Lower lobe of right lung (tissue), 2 donors: ENCODE data around the gene LSM2. TPM values are rescaled to one million over a fixed set of nuclear protein-coding genes. Genes with fewer than 3 reads are reported as not detected.

Source experiments
- ATAC-seq, 2 donors: fragments of 200-7000 bp; cut with Tn5 transposase; one replicate each; pipeline ENCODE4 v1.9.1; 2020 to 2022; ENCODE audit warnings: mild to moderate bottlenecking in 2 of 2, moderate library complexity in 2 of 2
- DNase-seq: peaks from one replicate; pipeline ENCODE4 v3.0.0-alpha.2; 2020
- H3K27ac ChIP-seq: fragments of 200-600 bp; one replicate; pipeline ENCODE4 v1.8.0; 2022
- H3K27me3 ChIP-seq: fragments of 200-600 bp; one replicate; pipeline ENCODE4 v1.8.0; 2022; ENCODE audit warnings: low read depth
- H3K36me3 ChIP-seq: fragments of 200-600 bp; one replicate; pipeline ENCODE4 v1.8.0; 2022; ENCODE audit warnings: mild to moderate bottlenecking
- H3K4me1 ChIP-seq: fragments of 200-600 bp; one replicate; pipeline ENCODE4 v1.8.0; 2022
- H3K4me3 ChIP-seq: fragments of 200-600 bp; one replicate; pipeline ENCODE4 v1.8.0; 2022; ENCODE audit warnings: mild to moderate bottlenecking
- H3K9me3 ChIP-seq: fragments of 200-600 bp; one replicate; pipeline ENCODE4 v1.8.0; 2022
- intact Hi-C: fragments of 100-400 bp; cut with DNase I; formaldehyde crosslinking; loops from one replicate; pipeline ENCODE4 v1.11.0; 2022
- total RNA-seq: library from RNA; stranded (reverse); fragmentation: NEBNext Ultra II Directional; extraction: Animal tissue kit (Norgen Biotek cat#: 25700); gene quantifications from one replicate; pipeline ENCODE4 v1.2.1, GENCODE V29; 2021
- TF ChIP-seq, protein P1 (sequence below): fragments of 200-600 bp; IDR thresholded peaks from one replicate; pipeline ENCODE4 v1.8.0; 2022; ENCODE audit warnings: antibody characterized with exemption, mild to moderate bottlenecking
- donor health status: DM: no; HTN: yes; CAD: no; lungs with severe emphysema.

The LSM2 gene
- total RNA-seq, 1 donor from 2014 or later = 30.5 TPM

DNA sequence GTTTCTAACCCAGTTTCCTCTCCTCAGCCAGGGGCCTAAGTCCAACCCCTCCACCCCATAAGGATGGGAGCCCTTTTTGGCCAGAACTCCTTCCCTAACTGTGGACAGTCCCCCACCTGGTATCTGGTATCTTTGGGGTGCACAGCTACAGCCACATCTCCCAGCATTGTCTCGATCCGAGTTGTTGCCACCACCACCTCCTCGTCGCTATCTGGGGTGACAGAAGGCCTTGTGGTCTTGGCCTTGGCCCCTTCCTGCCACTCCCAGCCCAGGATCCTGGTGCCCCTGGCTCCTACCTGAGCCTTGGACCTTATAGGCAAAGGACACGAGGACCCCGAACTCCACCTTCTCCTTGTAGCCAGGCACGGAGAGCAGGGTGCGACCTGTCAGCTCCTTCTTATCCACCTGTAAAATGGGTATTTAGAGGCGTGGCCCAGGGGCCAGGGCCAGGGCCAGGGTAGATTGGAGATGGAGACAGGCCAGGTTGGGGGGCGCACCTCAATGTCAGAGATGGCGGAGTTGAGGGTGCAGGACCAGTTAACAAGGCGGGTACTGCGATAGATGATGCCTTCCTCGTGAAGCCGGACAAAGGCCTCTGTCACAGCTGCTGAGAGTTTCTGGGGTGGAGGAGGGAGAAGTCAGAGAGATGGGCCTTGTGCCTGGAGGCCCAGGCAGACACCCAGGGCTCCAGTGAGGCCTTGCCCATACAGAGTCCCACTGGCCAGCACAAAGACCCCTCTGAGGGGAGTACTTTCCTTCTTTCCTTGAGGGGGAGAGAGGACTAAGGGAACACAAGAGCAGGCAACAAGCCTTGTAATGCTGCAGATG lies 22.5 kb downstream of the LSM2 start:
- no peak overlapping the region for H3K27ac ChIP-seq
- peaks cover 70% of the 10 kb centered on the region for H3K36me3 ChIP-seq
- no peaks in the 10 kb centered on the region for H3K27me3 ChIP-seq
- DNase-seq (no peak), ATAC-seq (no peak)
- no peak overlapping the region for H3K4me3 ChIP-seq
- intact Hi-C loops = no loop called here
- no peaks in the 10 kb centered on the region for H3K9me3 ChIP-seq
- no peaks in the 10 kb centered on the region for H3K4me1 ChIP-seq
- TF ChIP-seq, protein P1, sequence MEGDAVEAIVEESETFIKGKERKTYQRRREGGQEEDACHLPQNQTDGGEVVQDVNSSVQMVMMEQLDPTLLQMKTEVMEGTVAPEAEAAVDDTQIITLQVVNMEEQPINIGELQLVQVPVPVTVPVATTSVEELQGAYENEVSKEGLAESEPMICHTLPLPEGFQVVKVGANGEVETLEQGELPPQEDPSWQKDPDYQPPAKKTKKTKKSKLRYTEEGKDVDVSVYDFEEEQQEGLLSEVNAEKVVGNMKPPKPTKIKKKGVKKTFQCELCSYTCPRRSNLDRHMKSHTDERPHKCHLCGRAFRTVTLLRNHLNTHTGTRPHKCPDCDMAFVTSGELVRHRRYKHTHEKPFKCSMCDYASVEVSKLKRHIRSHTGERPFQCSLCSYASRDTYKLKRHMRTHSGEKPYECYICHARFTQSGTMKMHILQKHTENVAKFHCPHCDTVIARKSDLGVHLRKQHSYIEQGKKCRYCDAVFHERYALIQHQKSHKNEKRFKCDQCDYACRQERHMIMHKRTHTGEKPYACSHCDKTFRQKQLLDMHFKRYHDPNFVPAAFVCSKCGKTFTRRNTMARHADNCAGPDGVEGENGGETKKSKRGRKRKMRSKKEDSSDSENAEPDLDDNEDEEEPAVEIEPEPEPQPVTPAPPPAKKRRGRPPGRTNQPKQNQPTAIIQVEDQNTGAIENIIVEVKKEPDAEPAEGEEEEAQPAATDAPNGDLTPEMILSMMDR = no peak

DNA sequence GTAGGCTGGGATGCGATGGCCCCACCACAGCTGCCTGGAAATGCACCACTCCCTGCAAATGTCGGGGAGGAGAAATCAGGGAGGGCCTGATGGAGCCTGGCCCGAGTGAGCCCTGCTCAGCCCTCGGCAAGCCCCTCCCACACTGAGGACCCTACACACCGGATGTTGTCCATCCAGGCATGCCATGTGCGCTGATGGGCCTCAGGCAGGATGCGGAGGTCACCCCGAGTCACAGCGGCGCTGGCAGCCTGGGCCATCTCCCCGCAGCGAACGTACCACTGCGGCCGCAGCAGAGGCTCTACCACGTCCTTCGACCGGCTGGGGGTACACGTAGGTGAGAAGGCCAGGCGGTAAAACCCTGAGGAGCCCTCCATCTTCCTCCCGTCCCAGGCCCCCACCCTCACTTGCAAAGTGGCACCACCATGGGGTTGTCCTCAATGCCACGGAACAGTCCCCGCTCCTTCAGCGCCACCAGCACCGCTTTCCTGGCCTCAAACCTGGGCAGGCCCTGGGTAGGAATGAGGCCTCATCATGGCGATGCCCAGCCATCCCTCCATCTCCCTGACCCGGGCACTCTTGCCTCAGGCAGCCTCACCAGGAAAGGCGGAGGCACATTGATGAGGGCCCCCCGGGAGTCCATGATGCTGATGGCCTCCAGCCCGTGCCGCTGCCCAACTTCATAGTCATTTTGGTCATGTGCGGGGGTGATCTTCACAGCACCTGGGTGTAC lies 24.5 kb downstream of the LSM2 start:
- H3K27me3 ChIP-seq = no peaks in the 10 kb centered on the region
- no peak for DNase-seq
- no peak overlapping the region for H3K27ac ChIP-seq
- H3K36me3 ChIP-seq = peaks cover 73% of the 10 kb centered on the region
- intact Hi-C loops = no loop called here
- TF ChIP-seq, protein P1 = no peak
- no peak overlapping the region for H3K4me3 ChIP-seq
- H3K9me3 ChIP-seq = no peaks in the 10 kb centered on the region
- no peak for ATAC-seq
- peaks cover 2% of the 10 kb centered on the region for H3K4me1 ChIP-seq

DNA sequence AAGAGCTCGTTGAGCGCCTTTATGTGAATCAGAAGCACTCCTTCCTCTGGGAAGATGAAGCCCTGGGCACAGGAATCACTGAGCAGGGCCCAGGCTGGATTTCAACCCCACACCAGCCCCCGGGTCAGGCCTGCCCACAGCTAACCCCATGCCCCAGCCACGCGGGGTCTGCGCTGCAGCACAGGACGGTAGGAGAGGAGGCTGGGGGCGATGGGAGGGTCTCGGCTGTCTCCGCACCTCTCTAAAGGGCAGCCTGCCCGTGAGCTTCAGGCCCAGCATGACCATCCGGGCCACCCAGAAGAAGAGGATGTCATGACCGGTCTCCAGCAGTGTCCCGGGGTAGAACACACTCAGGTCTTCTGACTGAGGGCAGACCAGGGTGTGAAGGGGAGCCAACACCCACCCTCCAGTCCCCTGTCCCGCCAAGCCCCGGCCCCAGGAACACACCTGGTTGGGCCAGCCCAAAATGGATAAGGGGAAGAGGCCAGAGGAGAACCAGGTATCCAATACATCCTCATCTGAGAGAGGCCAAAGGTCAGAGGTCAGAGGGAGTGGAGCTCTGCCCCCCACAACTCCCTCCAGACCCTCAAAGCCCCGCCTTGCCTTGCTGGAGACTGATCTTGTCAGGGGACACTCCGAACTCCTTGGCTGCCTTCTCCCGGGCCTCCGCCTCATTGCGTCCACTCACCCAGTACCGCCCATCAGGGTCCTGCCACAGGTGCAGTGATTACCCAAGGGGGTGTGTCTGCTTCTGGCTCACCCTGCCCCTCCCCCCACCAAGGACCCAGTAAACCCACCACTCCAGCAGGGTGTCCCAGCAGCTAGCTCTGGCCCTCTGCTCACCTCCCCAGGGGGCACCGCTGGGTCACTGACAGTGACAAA lies 25.3 kb downstream of the LSM2 start:
- ATAC-seq (no peak), DNase-seq (no peak)
- Histone ChIP-seq H3K4me1 (peaks cover 10% of the 10 kb centered on the region), H3K36me3 (peaks cover 73% of the 10 kb centered on the region), H3K27ac (no peak overlapping the region), H3K4me3 (no peak overlapping the region), H3K9me3 (no peaks in the 10 kb centered on the region), H3K27me3 (no peaks in the 10 kb centered on the region)
- intact Hi-C loops = no loop called here
- TF ChIP-seq, protein P1 = no peak

DNA sequence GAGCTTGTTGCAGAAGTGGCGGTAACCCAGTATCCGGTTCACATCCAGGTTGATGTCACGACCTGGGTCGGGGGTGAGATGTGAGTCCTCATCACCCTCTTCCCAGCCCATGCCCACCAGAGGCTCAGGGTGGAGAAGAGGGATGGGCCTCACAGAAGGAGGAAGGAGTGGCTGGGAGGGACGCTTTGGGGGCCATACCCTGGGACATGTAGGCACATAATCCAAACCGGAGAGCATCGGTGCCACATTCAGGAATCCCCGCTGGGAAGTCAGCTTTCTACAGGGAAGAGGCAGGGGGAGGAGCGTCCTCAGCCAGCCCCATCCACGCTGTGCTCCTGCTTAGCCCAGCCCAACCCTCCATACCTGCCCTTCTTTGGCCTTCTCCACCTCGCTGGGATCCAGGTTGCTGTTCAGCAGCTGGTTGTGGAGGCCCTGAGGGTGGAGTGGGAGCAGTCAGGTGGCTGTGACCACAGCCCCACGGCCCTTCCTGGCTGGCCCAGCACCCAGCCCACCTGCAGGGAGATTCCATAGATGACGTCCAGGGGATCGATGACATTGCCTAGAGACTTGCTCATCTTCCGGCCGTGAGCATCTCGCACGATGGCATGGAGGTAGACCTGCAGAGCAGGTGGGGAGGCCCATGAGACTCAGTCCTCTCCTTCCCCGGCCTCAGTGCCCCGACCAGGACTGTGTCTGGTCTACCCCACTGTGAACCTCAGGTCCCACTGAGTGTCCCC lies 26.1 kb downstream of the LSM2 start:
- no peak overlapping the region for H3K27ac ChIP-seq
- intact Hi-C loops = no loop called here
- H3K4me3 ChIP-seq = no peak overlapping the region
- DNase-seq (peak; percentile 24), ATAC-seq (no peak)
- no peaks in the 10 kb centered on the region for H3K9me3 ChIP-seq
- H3K4me1 ChIP-seq = peaks cover 13% of the 10 kb centered on the region
- TF ChIP-seq, protein P1 = no peak
- H3K27me3 ChIP-seq = no peaks in the 10 kb centered on the region
- peaks cover 73% of the 10 kb centered on the region for H3K36me3 ChIP-seq

DNA sequence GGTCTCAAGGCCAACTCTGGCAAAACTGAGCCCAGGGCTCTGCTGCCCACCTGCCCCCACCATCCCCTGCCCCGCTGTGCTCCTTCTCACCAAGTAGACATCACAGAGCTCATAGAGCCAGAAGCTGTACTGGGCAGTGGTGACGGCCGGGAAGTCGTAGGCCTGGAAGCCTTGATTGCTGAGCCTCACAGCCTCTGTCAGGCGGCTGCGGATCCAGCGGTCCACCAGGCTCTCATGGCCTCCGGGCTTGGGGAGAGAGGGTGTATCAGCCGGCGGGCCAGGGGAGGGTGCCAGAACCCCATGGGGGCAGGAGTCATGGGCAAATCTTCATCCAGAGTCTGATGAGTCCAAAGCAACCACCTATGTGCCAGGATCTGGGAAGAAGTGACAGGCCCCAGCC lies 26.9 kb downstream of the LSM2 start:
- no peaks in the 10 kb centered on the region for H3K27me3 ChIP-seq
- intact Hi-C loops = no loop called here
- DNase-seq = no peak
- TF ChIP-seq, protein P1 = no peak
- no peaks in the 10 kb centered on the region for H3K9me3 ChIP-seq
- no peak overlapping the region for H3K4me3 ChIP-seq
- peaks cover 65% of the 10 kb centered on the region for H3K36me3 ChIP-seq
- peaks cover 13% of the 10 kb centered on the region for H3K4me1 ChIP-seq
- ATAC-seq = no peak
- H3K27ac ChIP-seq = no peak overlapping the region
